ENCODE results near the gene BNC2.

- TF ChIP-seq CTCF (IDR thresholded peaks at IDR 0.05) (no peak), POLR2A (IDR thresholded peaks at IDR 0.05) (no peak)
Observed at GRCh38 chr9:16579872-16580432, 290.5 kb downstream of the BNC2 start.
